H1 (cell line): ENCODE measurements around the gene IQSEC3. TPM values are rescaled to one million over a fixed set of nuclear protein-coding genes. Genes with fewer than 3 reads are reported as not detected.

Source experiments
- CTCF ChIA-PET: fragments of 300-600 bp; sonication (Branson Sonifier 250); formaldehyde crosslinking; loops from one replicate; lab custom pipeline; 2021; ENCODE audit not compliant: partially characterized antibody; lab: Charles Lee
- POLR2A ChIA-PET: fragments of 300-600 bp; sonication (Branson Sonifier 250); formaldehyde crosslinking; loops from one replicate; lab custom pipeline; 2021; ENCODE audit warnings: inconsistent platforms; ENCODE audit not compliant: partially characterized antibody; lab: Charles Lee
- DNase-seq, 2 experiments: peaks; one replicate each; pipeline versions ENCODE4 v3.0.0 to v3.0.0-alpha.2; 2010 to 2022; ENCODE audit warnings: low spot score in 2 of 2, low read depth in 1 of 2, mixed read lengths in 1 of 2
- FAIRE-seq: peaks from 2 replicates; lab custom pipeline; 2011; peaks lifted over from hg19 to GRCh38; lab: Jason Lieb, UNC
- H2AFZ ChIP-seq: 2 replicates; pipeline ENCODE4 v1.8.1; 2012; ENCODE audit warnings: low read length, inconsistent platforms
- H2AK5ac ChIP-seq: 2 replicates; pipeline ENCODE4 v1.6.1; 2013; ENCODE audit warnings: low read depth, low read length
- H2BK120ac ChIP-seq: replicated peaks from 2 replicates; pipeline ENCODE3; 2013; ENCODE audit warnings: low read depth, low read length, inconsistent platforms
- H2BK12ac ChIP-seq: 2 replicates; pipeline ENCODE4 v1.6.1; 2013; ENCODE audit warnings: low read depth, low read length
- H2BK15ac ChIP-seq: 2 replicates; pipeline ENCODE4 v1.6.1; 2013; ENCODE audit warnings: low read length
- H2BK20ac ChIP-seq: 2 replicates; pipeline ENCODE4 v1.6.1; 2013; ENCODE audit warnings: low read length
- H2BK5ac ChIP-seq: 2 replicates; pipeline ENCODE4 v1.6.1; 2013; ENCODE audit warnings: low read depth, low read length
- H3K14ac ChIP-seq: 2 replicates; pipeline ENCODE4 v1.6.1; 2013; ENCODE audit warnings: inconsistent platforms; ENCODE audit not compliant: insufficient read length
- H3K18ac ChIP-seq: 2 replicates; pipeline ENCODE4 v1.6.1; 2013; ENCODE audit warnings: low read length; ENCODE audit errors: extremely low read depth
- H3K23ac ChIP-seq: 2 replicates; pipeline ENCODE4 v1.6.1; 2013; ENCODE audit warnings: inconsistent platforms; ENCODE audit not compliant: insufficient read length
- H3K23me2 ChIP-seq: 2 replicates; pipeline ENCODE4 v1.6.1; 2013; ENCODE audit warnings: low read depth, low read length
- H3K27ac ChIP-seq: 2 replicates; pipeline ENCODE4 v1.6.1; 2011; ENCODE audit warnings: low read depth, low read length, inconsistent platforms
- H3K27me3 ChIP-seq, 4 experiments: replicated peaks in 1 of 4; 1 replicate in 1 of 4; 2 replicates in 3 of 4; pipeline versions ENCODE4 v1.6.1 to v1.8.1; 2011 to 2013; ENCODE audit warnings: low read length in 3 of 4, mild to moderate bottlenecking in 3 of 4, inconsistent platforms in 2 of 4, mixed read lengths in 2 of 4, moderate library complexity in 1 of 4; ENCODE audit not compliant: control insufficient read depth in 3 of 4, insufficient read depth in 3 of 4; ENCODE audit errors: extremely low read depth in 1 of 4
- H3K36me3 ChIP-seq, 4 experiments: 2 replicates each; pipeline versions ENCODE4 v1.6.1 to v1.8.1; 2011 to 2013; ENCODE audit warnings: mild to moderate bottlenecking in 4 of 4, low read length in 3 of 4, moderate library complexity in 2 of 4, control low read depth in 1 of 4, inconsistent platforms in 1 of 4; ENCODE audit not compliant: insufficient read depth in 4 of 4, control insufficient read depth in 2 of 4
- H3K4ac ChIP-seq: replicated peaks from 2 replicates; pipeline ENCODE3; 2013; ENCODE audit warnings: low read length, low read depth, mixed read lengths, inconsistent platforms; ENCODE audit not compliant: insufficient read length
- H3K4me1 ChIP-seq, 4 experiments: replicated peaks in 1 of 4; 1 replicate in 1 of 4; 2 replicates in 3 of 4; pipeline versions ENCODE4 v1.6.1 to v1.8.1; 2011 to 2013; ENCODE audit warnings: low read length in 3 of 4, inconsistent platforms in 2 of 4, mixed read lengths in 1 of 4; ENCODE audit not compliant: insufficient read depth in 4 of 4, control insufficient read depth in 3 of 4
- H3K4me2 ChIP-seq, 2 experiments: 2 replicates each; pipeline versions ENCODE4 v1.6.1 to v1.8.1; 2011 to 2013; ENCODE audit warnings: low read depth in 2 of 2, low read length in 2 of 2, control low read depth in 1 of 2, inconsistent platforms in 1 of 2, mild to moderate bottlenecking in 1 of 2; ENCODE audit not compliant: insufficient read depth in 1 of 2
- H3K4me3 ChIP-seq, 4 experiments: fragments of 200-600, 300-600 bp in 1 of 4; sonication (generic), shearing (Covaris generic), sonication (Bioruptor Twin) in 1 of 4; 2 replicates each; pipeline versions ENCODE4 v1.5.1 to v1.8.1; 2011 to 2016; ENCODE audit warnings: low read length in 4 of 4, low read depth in 3 of 4, control low read depth in 2 of 4, inconsistent platforms in 2 of 4, mild to moderate bottlenecking in 2 of 4, mixed read lengths in 1 of 4, moderate library complexity in 1 of 4; ENCODE audit not compliant: insufficient read depth in 2 of 4; ENCODE audit errors: extremely low read depth in 1 of 4
- H3K56ac ChIP-seq: replicated peaks from 2 replicates; pipeline ENCODE3; 2013; ENCODE audit warnings: low read depth, mild to moderate bottlenecking, mixed read lengths, low read length, inconsistent platforms; ENCODE audit not compliant: insufficient read length
- H3K79me1 ChIP-seq: 2 replicates; pipeline ENCODE4 v1.6.1; 2013; ENCODE audit warnings: low read depth, low read length, control low read depth
- H3K79me2 ChIP-seq, 2 experiments: 2 replicates each; pipeline versions ENCODE4 v1.6.1 to v1.8.1; 2012 to 2013; ENCODE audit warnings: low read length in 2 of 2, mild to moderate bottlenecking in 2 of 2, inconsistent platforms in 1 of 2; ENCODE audit not compliant: insufficient read depth in 2 of 2, control insufficient read depth in 1 of 2
- H3K9ac ChIP-seq, 4 experiments: replicated peaks in 1 of 4; 1 replicate in 1 of 4; 2 replicates in 3 of 4; pipeline versions ENCODE4 v1.6.1 to v1.8.1; 2011 to 2013; ENCODE audit warnings: low read depth in 3 of 4, low read length in 3 of 4, control low read depth in 2 of 4, mild to moderate bottlenecking in 2 of 4, moderate library complexity in 2 of 4, inconsistent platforms in 1 of 4; ENCODE audit errors: extremely low read depth in 1 of 4
- H3K9me3 ChIP-seq, 2 experiments: 2 replicates each; pipeline versions ENCODE4 v1.6.1 to v1.8.1; 2012 to 2013; ENCODE audit warnings: mild to moderate bottlenecking in 2 of 2, moderate library complexity in 2 of 2, control low read depth in 1 of 2, inconsistent platforms in 1 of 2, low read depth in 1 of 2, low read length in 1 of 2, mixed read lengths in 1 of 2; ENCODE audit not compliant: insufficient read depth in 2 of 2
- H4K20me1 ChIP-seq, 2 experiments: replicated peaks in 1 of 2; 2 replicates each; pipeline versions ENCODE3 to v1.8.1; 2011 to 2013; ENCODE audit warnings: inconsistent platforms in 2 of 2, low read length in 2 of 2, mild to moderate bottlenecking in 1 of 2; ENCODE audit not compliant: insufficient read depth in 2 of 2, control insufficient read depth in 1 of 2
- H4K5ac ChIP-seq: 2 replicates; pipeline ENCODE4 v1.6.1; 2013; ENCODE audit warnings: low read length, low read depth, mixed read lengths, inconsistent platforms; ENCODE audit not compliant: insufficient read length
- H4K8ac ChIP-seq: 2 replicates; pipeline ENCODE4 v1.8.0; 2013; ENCODE audit warnings: mild to moderate bottlenecking, moderate library complexity, low read length, inconsistent platforms; ENCODE audit not compliant: insufficient read depth; ENCODE audit errors: extremely low read depth
- H4K91ac ChIP-seq: replicated peaks from 2 replicates; pipeline ENCODE3; 2013; ENCODE audit warnings: low read length, mixed read lengths, inconsistent platforms; ENCODE audit not compliant: insufficient read length
- SUZ12 ChIP-seq: fragments of 200-600 bp; sonication (generic); IDR thresholded peaks from 2 replicates; pipeline ENCODE4 v1.6.1; 2012; ENCODE audit warnings: mild to moderate bottlenecking, inconsistent platforms, low read length, moderate library complexity, mixed read lengths
- WGBS, 2 experiments: shearing (Covaris generic) in 1 of 2; methylation state at CpG; one replicate each; pipeline versions ENCODE4 v1.1.6 to v1.1.7; 2013 to 2015; ENCODE audit warnings: low lambda C conversion rate in 2 of 2, mixed read lengths in 2 of 2, inconsistent platforms in 1 of 2, low coverage in 1 of 2, missing lambda C conversion rate in 1 of 2; ENCODE audit not compliant: insufficient replicate concordance in 2 of 2, insufficient coverage in 1 of 2, insufficient read length in 1 of 2; ENCODE audit errors: extremely low coverage in 1 of 2, missing lambda C conversion rate in 1 of 2; 5-methylcytosine and 5-hydroxymethylcytosine counted together
- polyA plus RNA-seq, 7 experiments: library from polyadenylated mRNA; depleted of rRNA in 3 of 7; stranded (reverse) in 5 of 7; unstranded in 2 of 7; fragments of >200 nt in 5 of 7; fragments of 200-250 nt in 2 of 7; gene quantifications; 1 replicate in 5 of 7; 2 replicates in 1 of 7; 4 replicates in 1 of 7; pipeline versions ENCODE4 v1.2.1 to v1.2.3, GENCODE V29; 2011 to 2013; ENCODE audit warnings: missing spikeins in 2 of 7, mixed read lengths in 2 of 7
- total RNA-seq: library from RNA; stranded (reverse); fragmentation: NEBNext Ultra II Directional; extraction: Animal tissue kit (Norgen Biotek cat#: 25700); gene quantifications from 2 replicates; pipeline ENCODE4 v1.2.1, GENCODE V29; 2021

IQSEC3 gene
- total and polyA plus RNA-seq, 2 of the 8 experiments (the other 6 are each of a cell fraction or from before 2014, with no cell fraction given): 1.2 to 3.1 TPM

- Histone ChIP-seq H2BK15ac (no peak overlapping the region), H3K4me1 (no peaks in the 10 kb centered on the region; a peak in 1 of 7 replicates), H3K79me2 (no peaks in the 10 kb centered on the region), H3K9me3 (no peaks in the 10 kb centered on the region), H4K20me1 (peaks cover 0 to 2% of the 10 kb centered on the region in 2 experiments), H3K23ac (no peak overlapping the region), H3K4me3 (no peak overlapping the region), H3K23me2 (peaks cover 2% of the 10 kb centered on the region; the same call in 1 of the 2 replicates), H2BK120ac (no peak overlapping the region), H3K18ac (no peak overlapping the region), H4K8ac (peak overlapping the region; percentile 20; the same call in 1 of the 2 replicates), H3K79me1 (no peaks in the 10 kb centered on the region), H4K5ac (no peak overlapping the region), H3K27me3 (peaks cover 0 to 6% (median 4%) of the 10 kb centered on the region in 4 experiments; a peak in 5 of 7 replicates), H3K9ac (no peak overlapping the region), H4K91ac (no peak overlapping the region), H2AFZ (no peak overlapping the region), H2BK5ac (no peak overlapping the region), H2BK20ac (no peak overlapping the region), H3K36me3 (no peaks in the 10 kb centered on the region), H3K56ac (no peak overlapping the region), H3K27ac (no peak overlapping the region), H3K4me2 (no peak overlapping the region), H2BK12ac (no peak overlapping the region), H2AK5ac (no peak overlapping the region), H3K4ac (no peak overlapping the region), H3K14ac (no peak overlapping the region)
- DNase-seq (no peak), FAIRE-seq (no peak)
- POLR2A ChIA-PET: no interaction called here
- CTCF ChIA-PET: interaction anchor here (0.7 to 1.0 kb wide), 2 partner anchors 27 to 43 kb away, joined by 3 read pairs; no protein-coding TSS in a partner anchor
- TF ChIP-seq SUZ12: no peak
- WGBS, 2 experiments: 88% methylated on average over 4 of the region's 4 CpGs; no CpG with 5 or more reads in 1 of the 2 experiments
Measured at GRCh38 chr12:196436-196835, 129.9 kb downstream of the IQSEC3 start.
